Measurements from ENCODE around the gene SCAF1. TPM values are rescaled to one million over a fixed set of nuclear protein-coding genes. Genes with fewer than 3 reads are reported as not detected.

SCAF1 gene
- total RNA-seq, 4 donors from 2014 or later = 19.2 to 50.9 (median 30.9) TPM

DNA sequence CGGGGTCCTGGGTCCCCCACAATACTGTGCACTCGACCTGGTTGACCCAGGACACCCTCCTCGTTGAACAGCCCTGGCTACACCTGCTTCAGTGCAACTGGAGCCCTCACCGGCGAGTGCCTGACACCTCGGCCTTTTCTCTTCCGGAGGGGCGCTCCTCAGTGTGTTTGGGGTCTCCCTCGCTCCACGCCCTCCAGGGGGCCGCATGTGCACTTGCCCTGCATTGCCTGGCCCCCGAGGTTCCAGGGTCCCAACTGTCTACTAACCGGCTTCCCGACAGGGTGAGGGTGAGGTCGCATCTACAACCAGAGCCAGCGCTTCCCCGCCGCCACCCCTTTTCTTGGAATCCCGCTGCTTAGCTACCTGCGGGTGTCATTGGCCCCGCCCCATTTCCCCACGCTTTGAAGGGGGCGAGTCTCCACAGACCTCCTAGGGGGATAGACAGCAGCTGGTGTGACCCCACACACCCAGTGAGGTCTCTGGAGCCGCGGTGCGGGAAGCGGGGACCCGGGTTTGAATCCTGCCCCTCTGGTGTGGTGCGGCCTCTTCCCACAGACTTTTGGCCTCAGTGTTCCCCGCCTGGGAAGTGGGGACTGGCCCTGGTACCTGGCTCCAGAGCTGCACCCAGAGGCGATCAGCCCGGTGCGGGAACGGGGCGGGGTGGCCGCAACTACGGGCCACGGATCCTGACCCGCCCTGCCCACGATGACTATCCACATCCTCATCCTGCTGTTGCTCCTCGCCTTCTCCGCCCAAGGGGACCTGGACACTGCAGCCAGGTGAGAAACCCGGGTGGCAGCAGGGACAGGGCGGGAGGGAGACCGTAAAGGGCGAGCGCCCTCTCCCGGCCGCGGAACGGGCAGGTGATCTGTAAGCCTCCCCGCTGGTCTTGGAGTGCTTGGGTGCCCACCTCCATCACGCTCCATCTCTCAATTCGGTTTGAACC is 47.4 kb downstream of the SCAF1 start, which contains the start of gene ADM5:
ADM5 (plus strand) TSS at position 462 of the 946 bp plus-strand sequence; CDS start at position 706, 244 bp downstream.
- H3K4me3 ChIP-seq = peak within 1 kb of the TSS; percentile 51 to 63 (median 54)
- DNase-seq (ENCODE audit: extremely low spot score) = no peak
- TF ChIP-seq POLR2AphosphoS5 (IDR thresholded peaks at IDR 0.05) (peak in 1 of 2 donors; percentile 10), POLR2A (IDR thresholded peaks at IDR 0.05; ENCODE audit: low read depth) (no peak)
- TF ChIP-seq, protein P1, sequence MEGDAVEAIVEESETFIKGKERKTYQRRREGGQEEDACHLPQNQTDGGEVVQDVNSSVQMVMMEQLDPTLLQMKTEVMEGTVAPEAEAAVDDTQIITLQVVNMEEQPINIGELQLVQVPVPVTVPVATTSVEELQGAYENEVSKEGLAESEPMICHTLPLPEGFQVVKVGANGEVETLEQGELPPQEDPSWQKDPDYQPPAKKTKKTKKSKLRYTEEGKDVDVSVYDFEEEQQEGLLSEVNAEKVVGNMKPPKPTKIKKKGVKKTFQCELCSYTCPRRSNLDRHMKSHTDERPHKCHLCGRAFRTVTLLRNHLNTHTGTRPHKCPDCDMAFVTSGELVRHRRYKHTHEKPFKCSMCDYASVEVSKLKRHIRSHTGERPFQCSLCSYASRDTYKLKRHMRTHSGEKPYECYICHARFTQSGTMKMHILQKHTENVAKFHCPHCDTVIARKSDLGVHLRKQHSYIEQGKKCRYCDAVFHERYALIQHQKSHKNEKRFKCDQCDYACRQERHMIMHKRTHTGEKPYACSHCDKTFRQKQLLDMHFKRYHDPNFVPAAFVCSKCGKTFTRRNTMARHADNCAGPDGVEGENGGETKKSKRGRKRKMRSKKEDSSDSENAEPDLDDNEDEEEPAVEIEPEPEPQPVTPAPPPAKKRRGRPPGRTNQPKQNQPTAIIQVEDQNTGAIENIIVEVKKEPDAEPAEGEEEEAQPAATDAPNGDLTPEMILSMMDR (IDR thresholded peaks at IDR 0.05) = peak; percentile 40 to 55 (median 43)
- peaks cover 0 to 43% (median 13%) of the 10 kb centered on the region in 4 donors for H3K27me3 ChIP-seq
- peaks cover 28 to 41% (median 37%) of the 10 kb centered on the region in 4 donors for H3K36me3 ChIP-seq
- H3K27ac ChIP-seq (replicated peaks in 1 of 4) = peak within 1 kb of the TSS; percentile 59 to 76 (median 68)
- intact Hi-C loops (cut with DNase I) = no loop called here
- peaks cover 31 to 41% (median 33%) of the 10 kb centered on the region in 4 donors for H3K4me1 ChIP-seq
- no peaks in the 10 kb centered on the region for H3K9me3 ChIP-seq
- 33% methylated on average over 41 of the region's 54 CpGs for WGBS

DNA sequence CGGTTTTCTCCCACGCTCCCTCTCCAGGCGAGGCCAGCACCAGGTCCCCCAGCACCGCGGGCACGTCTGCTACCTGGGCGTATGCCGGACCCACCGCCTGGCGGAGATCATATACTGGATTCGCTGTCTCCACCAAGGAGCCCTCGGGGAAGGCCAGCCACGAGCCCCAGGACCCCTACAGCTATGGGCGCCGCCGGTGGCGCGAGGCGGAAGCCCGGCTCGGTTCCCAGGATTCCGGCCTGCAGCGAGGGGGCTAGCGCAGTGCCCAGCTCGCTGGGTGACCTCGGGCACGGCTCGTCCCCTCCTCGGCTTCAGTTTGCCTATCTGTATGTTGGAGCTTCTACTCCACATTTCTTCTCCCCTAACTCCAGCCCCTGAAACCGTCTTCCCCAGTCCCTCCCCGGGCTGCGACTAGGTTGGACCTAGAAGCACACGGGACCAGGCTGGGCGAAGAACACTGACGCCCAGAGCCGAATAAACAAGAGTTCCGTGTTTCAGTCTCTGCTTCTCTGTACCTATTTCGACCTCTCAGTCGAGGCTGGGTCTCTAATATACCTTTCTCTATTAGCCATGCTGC is 48.2 kb downstream of the SCAF1 start:
- DNase-seq (ENCODE audit: extremely low spot score) = no peak
- Histone ChIP-seq H3K27ac (replicated peaks in 1 of 4) (peak overlapping the region; percentile 59 to 76 (median 68)), H3K4me3 (peak overlapping the region; percentile 51 to 63 (median 54)), H3K27me3 (peaks cover 0 to 43% (median 13%) of the 10 kb centered on the region in 4 donors), H3K36me3 (peaks cover 20 to 33% (median 30%) of the 10 kb centered on the region in 4 donors), H3K9me3 (no peaks in the 10 kb centered on the region), H3K4me1 (peaks cover 31 to 41% (median 33%) of the 10 kb centered on the region in 4 donors)
- no peak for TF ChIP-seq POLR2AphosphoS5 (IDR thresholded peaks at IDR 0.05)
- no peak for TF ChIP-seq EP300 (IDR thresholded peaks at IDR 0.05)
- TF ChIP-seq, protein P1 (IDR thresholded peaks at IDR 0.05) = no peak
- TF ChIP-seq POLR2A (IDR thresholded peaks at IDR 0.05; ENCODE audit: low read depth) = no peak
- intact Hi-C loops (cut with DNase I) = no loop called here
- WGBS = 3% methylated on average over 21 of the region's 39 CpGs

DNA sequence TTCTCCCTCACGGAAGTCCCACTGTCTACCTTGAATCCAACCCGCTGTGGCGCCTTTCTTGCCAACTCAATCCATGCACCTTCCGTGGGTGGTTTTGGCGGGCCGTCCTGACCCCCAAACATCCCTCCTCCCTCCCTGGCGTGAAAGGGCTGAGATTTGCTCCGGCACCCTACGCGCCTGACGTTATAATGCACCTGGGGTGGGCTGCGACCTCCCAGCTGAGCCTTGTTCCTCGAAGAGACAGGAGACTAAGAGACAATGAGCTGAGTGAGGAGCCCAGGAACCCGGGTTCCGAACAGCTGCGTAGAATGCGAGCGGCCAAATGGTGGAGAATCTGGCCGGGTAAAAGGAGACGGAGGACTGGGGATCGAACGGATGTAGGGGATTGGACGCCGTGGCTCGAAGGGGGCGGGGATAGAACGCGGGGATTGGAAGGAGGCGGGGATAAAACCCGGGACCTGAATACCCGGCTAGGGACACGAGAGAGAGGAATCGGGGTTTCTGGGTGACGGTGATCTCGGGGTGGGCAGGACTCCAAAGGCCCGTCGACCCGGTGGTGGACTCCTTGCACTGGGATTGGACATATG is 48.7 kb downstream of the SCAF1 start, which contains the start of gene CPT1C:
CPT1C (plus strand) TSS at position 461 of the 587 bp plus-strand sequence. CDS start 1,137 bp downstream, outside the sequence.
- peaks cover 31 to 40% (median 33%) of the 10 kb centered on the region in 4 donors for H3K4me1 ChIP-seq
- 4% methylated on average over 38 of the region's 38 CpGs for WGBS
- TF ChIP-seq, protein P1 (IDR thresholded peaks at IDR 0.05) = no peak
- TF ChIP-seq POLR2AphosphoS5 (IDR thresholded peaks at IDR 0.05) = peak; percentile 49 to 77
- TF ChIP-seq EP300 (IDR thresholded peaks at IDR 0.05) = no peak
- H3K36me3 ChIP-seq = peaks cover 14 to 28% (median 24%) of the 10 kb centered on the region in 4 donors
- peaks cover 0 to 43% (median 13%) of the 10 kb centered on the region in 4 donors for H3K27me3 ChIP-seq
- intact Hi-C loops (cut with DNase I) = no loop called here
- H3K4me3 ChIP-seq = peak within 1 kb of the TSS; percentile 51 to 63 (median 54)
- peak; percentile 94 for DNase-seq (ENCODE audit: extremely low spot score)
- H3K27ac ChIP-seq (replicated peaks in 1 of 4) = peak within 1 kb of the TSS; percentile 59 to 76 (median 68)
- H3K9me3 ChIP-seq = no peaks in the 10 kb centered on the region

DNA sequence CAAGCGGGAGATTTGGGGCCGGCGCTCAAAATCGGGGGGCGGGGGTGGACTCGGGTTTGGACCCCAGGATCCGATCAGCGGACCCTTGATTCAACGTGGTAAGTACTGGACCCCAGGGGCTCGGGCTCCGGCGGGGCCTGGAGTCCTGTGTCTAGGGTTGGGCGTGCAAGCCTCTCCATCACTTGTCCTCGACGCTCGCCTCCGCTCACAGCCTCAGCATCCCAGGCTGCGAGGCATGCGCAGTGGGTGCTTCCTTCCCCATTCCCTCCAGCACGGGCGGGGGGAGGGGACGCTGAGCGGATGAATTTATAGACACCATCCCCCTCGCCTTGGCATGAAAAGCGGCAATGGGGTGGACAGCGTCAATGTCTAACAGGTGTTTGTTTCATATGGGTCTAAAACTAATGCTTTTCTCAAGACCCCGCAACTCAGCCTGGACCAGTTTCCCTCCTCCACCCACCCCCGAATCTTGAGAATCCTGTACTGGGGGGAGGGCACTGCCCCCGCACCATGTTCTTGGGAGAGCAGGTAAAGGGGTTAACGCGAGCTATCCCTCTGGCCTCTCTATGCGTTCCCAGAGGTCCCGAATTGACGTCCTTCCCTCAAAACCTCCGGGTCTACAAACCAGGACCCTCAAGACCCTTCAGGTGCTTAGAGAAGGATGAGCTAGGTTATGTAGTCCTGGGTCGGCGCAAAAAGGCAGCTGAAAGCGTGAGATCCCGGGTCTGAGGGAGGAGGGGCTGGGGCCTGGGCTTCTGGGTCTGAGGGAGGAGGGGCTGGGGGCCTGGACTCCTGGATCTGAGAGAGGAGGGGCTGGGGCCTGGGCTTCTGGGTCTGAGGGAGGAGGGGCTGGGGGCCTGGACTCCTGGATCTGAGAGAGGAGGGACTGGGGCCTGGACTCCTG is 49.5 kb downstream of the SCAF1 start:
- Histone ChIP-seq H3K27ac (replicated peaks in 1 of 4) (peak overlapping the region in 3 of 4 donors; percentile 59 to 70 (median 67)), H3K36me3 (peaks cover 7 to 20% (median 16%) of the 10 kb centered on the region in 4 donors), H3K4me3 (peak overlapping the region; percentile 51 to 63 (median 54)), H3K9me3 (no peaks in the 10 kb centered on the region), H3K4me1 (peaks cover 31 to 37% (median 33%) of the 10 kb centered on the region in 4 donors), H3K27me3 (peaks cover 0 to 43% (median 13%) of the 10 kb centered on the region in 4 donors)
- intact Hi-C loops (cut with DNase I) = no loop called here
- DNase-seq (ENCODE audit: extremely low spot score) = no peak
- WGBS = 9% methylated on average over 28 of the region's 39 CpGs
- TF ChIP-seq EP300 (IDR thresholded peaks at IDR 0.05) (no peak), POLR2A (IDR thresholded peaks at IDR 0.05; ENCODE audit: low read depth) (no peak), POLR2AphosphoS5 (IDR thresholded peaks at IDR 0.05) (no peak)
- TF ChIP-seq, protein P1 (IDR thresholded peaks at IDR 0.05) = no peak

Measured in esophagus muscularis mucosa (tissue), 4 donors.